Vagina (tissue), 2 donors: ENCODE measurements around the gene PDCD1LG2.

Experiments used
- POLR2A ChIP-seq, 2 donors: fragments of 450-650 bp; IDR thresholded peaks; one replicate each; pipeline ENCODE4 v1.6.1; 2017; ENCODE audit warnings: antibody characterized with exemption in 2 of 2, mild to moderate bottlenecking in 2 of 2, moderate library complexity in 2 of 2
- POLR2AphosphoS5 ChIP-seq, 2 donors: sonication (generic); formaldehyde crosslinking; IDR thresholded peaks; one replicate each; pipeline ENCODE4 v1.9.0; 2017; ENCODE audit warnings: antibody characterized with exemption in 2 of 2, mild to moderate bottlenecking in 2 of 2, low read depth in 1 of 2; ENCODE audit not compliant: insufficient read depth in 1 of 2
- TF ChIP-seq, protein P1 (sequence below), 3 experiments: fragments of 450-650 bp in 2 of 3; fragments of 200-600 bp in 1 of 3; sonication (generic) in 1 of 3; IDR thresholded peaks; one replicate each; pipeline ENCODE4 v1.5.1; 2017 to 2019; ENCODE audit warnings: antibody characterized with exemption in 3 of 3, mild to moderate bottlenecking in 2 of 3, moderate library complexity in 2 of 3

DNA sequence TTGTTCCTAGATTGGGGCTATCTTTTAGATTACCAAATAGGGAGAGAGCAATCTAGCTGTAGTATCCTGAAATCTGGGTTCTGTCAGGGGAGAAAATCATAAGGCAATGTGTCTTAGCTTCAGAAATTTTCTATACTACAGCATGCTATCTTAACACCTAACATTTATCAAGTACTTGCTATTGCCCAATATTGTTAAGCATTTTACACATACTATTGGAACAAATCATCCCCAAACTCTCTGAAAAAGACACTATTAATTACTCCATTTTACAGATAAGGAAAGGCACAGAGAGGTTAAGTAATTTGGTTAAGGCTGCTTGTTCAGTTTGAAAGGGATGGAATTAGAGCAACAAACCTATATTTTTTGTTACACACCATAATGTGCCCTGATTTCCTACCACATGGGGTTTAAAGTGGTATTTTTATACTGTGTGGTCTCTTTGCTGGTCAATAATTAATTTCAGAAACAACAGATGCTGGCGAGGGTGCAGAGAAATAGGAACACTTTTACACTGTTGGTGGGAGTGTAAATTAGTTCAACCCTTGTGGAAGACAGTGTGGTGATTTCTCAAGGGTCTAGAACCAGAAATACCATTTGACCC is 61.4 kb downstream of the PDCD1LG2 start:
- TF ChIP-seq, protein P1, sequence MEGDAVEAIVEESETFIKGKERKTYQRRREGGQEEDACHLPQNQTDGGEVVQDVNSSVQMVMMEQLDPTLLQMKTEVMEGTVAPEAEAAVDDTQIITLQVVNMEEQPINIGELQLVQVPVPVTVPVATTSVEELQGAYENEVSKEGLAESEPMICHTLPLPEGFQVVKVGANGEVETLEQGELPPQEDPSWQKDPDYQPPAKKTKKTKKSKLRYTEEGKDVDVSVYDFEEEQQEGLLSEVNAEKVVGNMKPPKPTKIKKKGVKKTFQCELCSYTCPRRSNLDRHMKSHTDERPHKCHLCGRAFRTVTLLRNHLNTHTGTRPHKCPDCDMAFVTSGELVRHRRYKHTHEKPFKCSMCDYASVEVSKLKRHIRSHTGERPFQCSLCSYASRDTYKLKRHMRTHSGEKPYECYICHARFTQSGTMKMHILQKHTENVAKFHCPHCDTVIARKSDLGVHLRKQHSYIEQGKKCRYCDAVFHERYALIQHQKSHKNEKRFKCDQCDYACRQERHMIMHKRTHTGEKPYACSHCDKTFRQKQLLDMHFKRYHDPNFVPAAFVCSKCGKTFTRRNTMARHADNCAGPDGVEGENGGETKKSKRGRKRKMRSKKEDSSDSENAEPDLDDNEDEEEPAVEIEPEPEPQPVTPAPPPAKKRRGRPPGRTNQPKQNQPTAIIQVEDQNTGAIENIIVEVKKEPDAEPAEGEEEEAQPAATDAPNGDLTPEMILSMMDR (IDR thresholded peaks at IDR 0.05), result no peak
- TF ChIP-seq POLR2AphosphoS5 (IDR thresholded peaks at IDR 0.05; ENCODE audit: insufficient read depth in 1 of 2, low read depth in 1 of 2), result no peak
- TF ChIP-seq POLR2A (IDR thresholded peaks at IDR 0.05), result no peak
